ENCODE measurements around the gene FABP3. TPM values are rescaled to one million over a fixed set of nuclear protein-coding genes. Genes with fewer than 3 reads are reported as not detected.

Gene FABP3
- polyA plus RNA-seq, 1 experiment, result 11.7 TPM

- no peak for TF ChIP-seq CTCF (IDR thresholded peaks at IDR 0.05; ENCODE audit: insufficient read depth, low read depth, low read length)
- ChIA-PET POLR2A (no interaction called here), CTCF (interaction anchor here (1.2 to 20.2 kb wide), 5 partner anchors 9 to 136 kb away, joined by 3 to 387 read pairs (median 4); no protein-coding TSS in a partner anchor)
- no peak for DNase-seq (ENCODE audit: low read depth)
- Histone ChIP-seq H3K27me3 (ENCODE audit: control insufficient read depth, insufficient read depth, low read length) (no peaks in the 10 kb centered on the region), H3K36me3 (ENCODE audit: control insufficient read depth, insufficient read depth, low read length) (peaks cover 1% of the 10 kb centered on the region; the same call in 1 of the 2 replicates), H3K4me3 (ENCODE audit: low read depth, low read length) (peak overlapping the region; percentile 83)
Observed at GRCh38 chr1:31413405-31414001, 40.6 kb upstream of the FABP3 start.

- POLR2A ChIA-PET, result interaction anchor here (0.6 to 1.4 kb wide), 2 partner anchors 15 to 16 kb away, joined by 3 read pairs; no protein-coding TSS in a partner anchor
Observed at GRCh38 chr1:31412732-31413404, 40.0 kb upstream of the FABP3 start, which contains the start of gene SERINC2. TSS of gene SERINC2 (plus strand) at chr1:31413213. CDS start at chr1:31413266, 53 bp downstream.

DNA sequence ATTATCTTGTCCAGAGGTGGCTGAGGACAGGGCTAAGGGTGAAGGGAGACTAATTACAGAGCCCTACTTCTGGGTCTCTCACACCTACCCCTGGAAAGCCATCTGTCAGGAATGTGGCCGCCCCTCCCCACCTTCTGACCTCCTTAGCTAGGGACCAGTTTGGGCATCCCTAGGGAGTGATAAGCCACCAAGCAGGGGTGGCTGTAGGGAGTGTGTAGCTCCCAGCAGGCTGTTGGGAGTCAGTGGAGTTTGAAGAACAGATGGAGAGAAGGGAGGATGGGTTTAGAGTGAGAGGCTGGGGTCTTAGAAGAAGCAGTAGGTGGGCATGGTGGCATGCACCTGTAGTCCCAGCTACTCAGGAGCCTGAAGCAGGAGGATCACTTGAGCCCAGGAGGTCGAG, 39.3 kb upstream of the FABP3 start:
- peaks cover 1% of the 10 kb centered on the region; the same call in 1 of the 2 replicates for H3K36me3 ChIP-seq (ENCODE audit: control insufficient read depth, insufficient read depth, low read length)
- TF ChIP-seq CTCF (IDR thresholded peaks at IDR 0.05; ENCODE audit: insufficient read depth, low read depth, low read length), result no peak
- H3K4me3 ChIP-seq (ENCODE audit: low read depth, low read length), result no peak overlapping the region
- POLR2A ChIA-PET, result interaction anchor here (1.4 kb wide), 1 partner anchor 16 kb away, joined by 3 read pairs; no protein-coding TSS in a partner anchor
- no peak for DNase-seq (ENCODE audit: low read depth)
- H3K27me3 ChIP-seq (ENCODE audit: control insufficient read depth, insufficient read depth, low read length), result no peaks in the 10 kb centered on the region
- CTCF ChIA-PET, result interaction anchor here (3.6 to 20.2 kb wide), 2 partner anchors 10 to 15 kb away, joined by 16 to 387 read pairs; no protein-coding TSS in a partner anchor

More at GRCh38 chr1:31412732-31413404, 40.0 kb upstream of the FABP3 start, which contains the start of gene SERINC2:
- no peak for DNase-seq (ENCODE audit: low read depth)
- Histone ChIP-seq H3K27me3 (ENCODE audit: control insufficient read depth, insufficient read depth, low read length) (no peaks in the 10 kb centered on the region), H3K4me3 (ENCODE audit: low read depth, low read length) (peak within 1 kb of the TSS; percentile 83), H3K36me3 (ENCODE audit: control insufficient read depth, insufficient read depth, low read length) (peaks cover 1% of the 10 kb centered on the region; the same call in 1 of the 2 replicates)
- CTCF ChIA-PET, result interaction anchor here (1.2 to 20.2 kb wide), 5 partner anchors 10 to 136 kb away, joined by 3 to 387 read pairs (median 4); no protein-coding TSS in a partner anchor
- TF ChIP-seq CTCF (IDR thresholded peaks at IDR 0.05; ENCODE audit: insufficient read depth, low read depth, low read length), result no peak

GRCh38 chr1:31410871-31411270, 38.0 kb upstream of the FABP3 start:
- Histone ChIP-seq H3K36me3 (ENCODE audit: control insufficient read depth, insufficient read depth, low read length) (peaks cover 1% of the 10 kb centered on the region; the same call in 1 of the 2 replicates), H3K27me3 (ENCODE audit: control insufficient read depth, insufficient read depth, low read length) (no peaks in the 10 kb centered on the region), H3K4me3 (ENCODE audit: low read depth, low read length) (no peak overlapping the region)
- no peak for DNase-seq (ENCODE audit: low read depth)
- no peak for TF ChIP-seq CTCF (IDR thresholded peaks at IDR 0.05; ENCODE audit: insufficient read depth, low read depth, low read length)
- POLR2A ChIA-PET, result no interaction called here
- CTCF ChIA-PET, result interaction anchor here (0.7 to 20.2 kb wide), 4 partner anchors 12 to 711 kb away, joined by 3 to 387 read pairs (median 10); no protein-coding TSS in a partner anchor
